PC-3 (cell line): ENCODE data around the gene SELL. TPM values are rescaled to one million over a fixed set of nuclear protein-coding genes. Genes with fewer than 3 reads are reported as not detected.

Source experiments
- ATAC-seq: fragments of 200-7000 bp; cut with Tn5 transposase; 2 replicates; pipeline ENCODE4 v1.9.1; 2020; ENCODE audit warnings: mild to moderate bottlenecking, moderate library complexity
- Bru-seq: library from RNA; stranded (reverse); fragments of 400-500 nt; gene quantifications from one replicate; lab custom pipeline; 2021; lab: Mats Ljungman, UMichigan
- BruChase-seq, 2 experiments: library from RNA; stranded (reverse); fragments of 400-500 nt; gene quantifications; one replicate each; lab custom pipeline; 2021; lab: Mats Ljungman, UMichigan
- BruUV-seq: library from RNA; stranded (reverse); fragments of 400-500 nt; replicated peaks from 2 replicates; lab custom pipeline; 2021; lab: Mats Ljungman, UMichigan
- CTCF ChIA-PET: fragments of 300-600 bp; sonication (Branson Sonifier 250); formaldehyde crosslinking; loops from one replicate; lab custom pipeline; 2022; ENCODE audit warnings: antibody characterized with exemption; lab: Charles Lee
- POLR2A ChIA-PET: fragments of 300-600 bp; sonication (Branson Sonifier 250); formaldehyde crosslinking; loops from one replicate; lab custom pipeline; 2022; ENCODE audit warnings: antibody characterized with exemption; ENCODE audit not compliant: unreplicated experiment; lab: Charles Lee
- DNase-seq: peaks from one replicate; pipeline ENCODE4 v3.0.0-alpha.2; 2015
- H2AFZ ChIP-seq: fragments of 300-600 bp; sonication (generic); 2 replicates; pipeline ENCODE4 v1.6.0; 2016; ENCODE audit warnings: antibody characterized with exemption, low read length
- H3F3A ChIP-seq: fragments of 300-600 bp; sonication (generic); one replicate; pipeline ENCODE4 v1.6.0; 2017; ENCODE audit warnings: antibody characterized with exemption, low read length, control low read depth, mild to moderate bottlenecking; ENCODE audit not compliant: unreplicated experiment
- H3K27ac ChIP-seq: fragments of 300-600 bp; sonication (generic); 2 replicates; pipeline ENCODE4 v1.5.1; 2016; ENCODE audit warnings: mild to moderate bottlenecking, low read length
- H3K27me3 ChIP-seq: fragments of 300-600 bp; sonication (generic); 2 replicates; pipeline ENCODE4 v1.6.1; 2016; ENCODE audit warnings: low read length, mixed read lengths
- H3K36me3 ChIP-seq: fragments of 300-600 bp; sonication (generic); 2 replicates; pipeline ENCODE4 v1.6.1; 2016; ENCODE audit warnings: low read depth, mixed run types, low read length, mixed read lengths
- H3K4me1 ChIP-seq: fragments of 300-600 bp; sonication (generic); 2 replicates; pipeline ENCODE4 v1.5.1; 2016; ENCODE audit warnings: low read length; ENCODE audit not compliant: insufficient read depth
- H3K4me2 ChIP-seq: fragments of 300-600 bp; sonication (generic); 2 replicates; pipeline ENCODE4 v1.6.0; 2016; ENCODE audit warnings: low read length
- H3K4me3 ChIP-seq: fragments of 300-600 bp; sonication (generic); 2 replicates; pipeline ENCODE4 v1.5.1; 2016; ENCODE audit warnings: mild to moderate bottlenecking, low read length, mixed read lengths
- H3K79me2 ChIP-seq: fragments of 300-600 bp; sonication (generic); 2 replicates; pipeline ENCODE4 v1.6.1; 2017; ENCODE audit warnings: low read length, mixed read lengths
- H3K9ac ChIP-seq: fragments of 300-600 bp; sonication (generic); 2 replicates; pipeline ENCODE4 v1.6.0; 2016; ENCODE audit warnings: mild to moderate bottlenecking, low read length
- H3K9me2 ChIP-seq: fragments of 300-600 bp; sonication (generic); replicated peaks from 2 replicates; pipeline ENCODE4 v1.6.1; 2016; ENCODE audit warnings: mixed run types, low read length, mixed read lengths
- H3K9me3 ChIP-seq: fragments of 300-600 bp; sonication (generic); 2 replicates; pipeline ENCODE4 v1.6.1; 2016; ENCODE audit warnings: low read length, mixed read lengths
- H4K20me1 ChIP-seq: fragments of 300-600 bp; sonication (generic); 2 replicates; pipeline ENCODE4 v1.6.1; 2016; ENCODE audit warnings: low read length, mixed read lengths
- EZH2 ChIP-seq: fragments of 300-600 bp; sonication (generic); IDR thresholded peaks from one replicate; pipeline ENCODE4 v1.6.1; 2017; ENCODE audit warnings: antibody characterized with exemption, mild to moderate bottlenecking, low read length; ENCODE audit not compliant: unreplicated experiment
- EZH2phosphoT487 ChIP-seq: fragments of 300-600 bp; sonication (generic); IDR thresholded peaks from 2 replicates; pipeline ENCODE4 v1.6.1; 2018; ENCODE audit warnings: mild to moderate bottlenecking, antibody characterized with exemption, low read length, borderline replicate concordance
- intact Hi-C: fragments of 100-400 bp; cut with micrococcal nuclease; formaldehyde crosslinking; loops from 2 replicates; pipeline ENCODE4 v1.9.0; 2023
- long read RNA-seq: library from polyadenylated mRNA; unstranded; transcript quantifications from one replicate; pipeline ENCODE4 v2.0.0, GENCODE V29; 2021; ENCODE audit not compliant: unreplicated experiment
- total RNA-seq: library from RNA; depleted of rRNA; stranded (reverse); fragments of >200 nt; gene quantifications from 2 replicates; pipeline ENCODE4 v1.2.3, GENCODE V29; 2014; rRNA removed
- TF ChIP-seq, protein P1 (sequence below): fragments of 300-600 bp; sonication (generic); conservative IDR thresholded peaks from 2 replicates; pipeline ENCODE4 v1.5.1; 2017; ENCODE audit warnings: antibody characterized with exemption, low read depth, mild to moderate bottlenecking, low read length

The SELL gene
- total RNA-seq (0.69 and 1.2 TPM in 2 replicates), Bru-seq, nascent RNA (percentile 11 among the genes with signal in this experiment), BruChase-seq, experiment 1, labeled RNA remaining after a 6-hour chase (percentile 12 among the genes with signal in this experiment), BruChase-seq, experiment 2, labeled RNA remaining after a 2-hour chase (percentile 6 among the genes with signal in this experiment)
- long read RNA-seq = 0 reads

- Histone ChIP-seq H3K9me3 (no peaks in the 10 kb centered on the region), H3K4me1 (peaks cover 6% of the 10 kb centered on the region; the same call in 1 of the 2 replicates), H3K9me2 (no peaks in the 10 kb centered on the region), H3K4me2 (peak within 1 kb of the TSS; percentile 82), H3K79me2 (no peaks in the 10 kb centered on the region), H3F3A (no peaks in the 10 kb centered on the region), H3K4me3 (peak within 1 kb of the TSS; percentile 63), H3K27me3 (peaks cover 7% of the 10 kb centered on the region; the same call in 1 of the 2 replicates), H3K27ac (no peak within 1 kb of the TSS), H2AFZ (peak within 1 kb of the TSS; percentile 89), H4K20me1 (no peaks in the 10 kb centered on the region), H3K36me3 (no peaks in the 10 kb centered on the region), H3K9ac (no peak within 1 kb of the TSS)
- intact Hi-C loops = loop anchor here (1.0 to 10.0 kb wide), 4 partner anchors 97 to 327 kb away; no protein-coding TSS in a partner anchor
- ChIA-PET CTCF (interaction anchor here (0.6 to 1.3 kb wide), 9 partner anchors 16 to 344 kb away, joined by 3 to 9 read pairs (median 4); partner anchors contain the start of genes BLZF1, F5, METTL18 and NME7), POLR2A (no interaction called here)
- DNase-seq = peak; percentile 92
- BruUV-seq = no TSS peak
- TF ChIP-seq, protein P1, sequence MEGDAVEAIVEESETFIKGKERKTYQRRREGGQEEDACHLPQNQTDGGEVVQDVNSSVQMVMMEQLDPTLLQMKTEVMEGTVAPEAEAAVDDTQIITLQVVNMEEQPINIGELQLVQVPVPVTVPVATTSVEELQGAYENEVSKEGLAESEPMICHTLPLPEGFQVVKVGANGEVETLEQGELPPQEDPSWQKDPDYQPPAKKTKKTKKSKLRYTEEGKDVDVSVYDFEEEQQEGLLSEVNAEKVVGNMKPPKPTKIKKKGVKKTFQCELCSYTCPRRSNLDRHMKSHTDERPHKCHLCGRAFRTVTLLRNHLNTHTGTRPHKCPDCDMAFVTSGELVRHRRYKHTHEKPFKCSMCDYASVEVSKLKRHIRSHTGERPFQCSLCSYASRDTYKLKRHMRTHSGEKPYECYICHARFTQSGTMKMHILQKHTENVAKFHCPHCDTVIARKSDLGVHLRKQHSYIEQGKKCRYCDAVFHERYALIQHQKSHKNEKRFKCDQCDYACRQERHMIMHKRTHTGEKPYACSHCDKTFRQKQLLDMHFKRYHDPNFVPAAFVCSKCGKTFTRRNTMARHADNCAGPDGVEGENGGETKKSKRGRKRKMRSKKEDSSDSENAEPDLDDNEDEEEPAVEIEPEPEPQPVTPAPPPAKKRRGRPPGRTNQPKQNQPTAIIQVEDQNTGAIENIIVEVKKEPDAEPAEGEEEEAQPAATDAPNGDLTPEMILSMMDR = peak; percentile 95
- no peak for TF ChIP-seq EZH2phosphoT487
- ATAC-seq = peak; percentile 99
These were observed at the start of gene SELL for GRCh38 chr1:169711469-169712308. SELL (minus strand) TSS chr1:169711620; CDS start chr1:169711498, 122 bp downstream.

GRCh38 chr1:169759038-169759437, 47.6 kb upstream of the SELL start:
- no peaks in the 10 kb centered on the region for H3K79me2 ChIP-seq
- H3K9me3 ChIP-seq = no peaks in the 10 kb centered on the region

More at GRCh38 chr1:169759038-169759437, 47.6 kb upstream of the SELL start:
- H3K27me3 ChIP-seq = no peaks in the 10 kb centered on the region
- ChIA-PET CTCF (no interaction called here), POLR2A (no interaction called here)
- no peak for ATAC-seq
- H3F3A ChIP-seq = no peaks in the 10 kb centered on the region
- H3K4me1 ChIP-seq = no peaks in the 10 kb centered on the region
- H3K36me3 ChIP-seq = no peaks in the 10 kb centered on the region
- H3K4me3 ChIP-seq = no peak overlapping the region
- no peak overlapping the region for H2AFZ ChIP-seq
- H3K9me2 ChIP-seq = no peaks in the 10 kb centered on the region
- TF ChIP-seq, protein P1 = no peak
- no peak for TF ChIP-seq EZH2phosphoT487
- no peak for TF ChIP-seq EZH2
- H3K4me2 ChIP-seq = no peak overlapping the region
- DNase-seq = no peak
- no peak overlapping the region for H3K27ac ChIP-seq
- BruUV-seq = no TSS peak
- H3K9ac ChIP-seq = no peak overlapping the region
- H4K20me1 ChIP-seq = no peaks in the 10 kb centered on the region
- intact Hi-C loops = no loop called here
